GM12878 (cell line): ENCODE data around the gene CCL22.

Experiments used
- BRCA1 ChIP-seq: IDR thresholded peaks from 2 replicates; pipeline ENCODE4 v1.6.1; 2011; ENCODE audit warnings: low read depth, low read length, improper control_type of control experiment
- E2F8 ChIP-seq: fragments of 450-650 bp; IDR thresholded peaks from 2 replicates; pipeline ENCODE4 v1.6.1; 2018; ENCODE audit warnings: mild to moderate bottlenecking, low read depth, moderate library complexity; ENCODE audit not compliant: partially characterized antibody
- EGR1 ChIP-seq, 2 experiments: IDR thresholded peaks; 1 replicate in 1 of 2; 2 replicates in 1 of 2; pipeline ENCODE4 v1.6.1; 2011 to 2012; ENCODE audit warnings: low read depth in 2 of 2, low read length in 2 of 2, borderline replicate concordance in 1 of 2, mild to moderate bottlenecking in 1 of 2, moderate library complexity in 1 of 2
- EP300 ChIP-seq, 2 experiments: fragments of 150-350 bp in 1 of 2; IDR thresholded peaks; 2 replicates each; pipeline ENCODE4 v1.6.1; 2011 to 2012; ENCODE audit warnings: low read depth in 2 of 2, low read length in 2 of 2, borderline replicate concordance in 1 of 2, improper control_type of control experiment in 1 of 2, inconsistent platforms in 1 of 2; ENCODE audit not compliant: control insufficient read depth in 1 of 2
- NFYA ChIP-seq: IDR thresholded peaks from 2 replicates; pipeline ENCODE4 v1.6.1; 2011; ENCODE audit warnings: low read depth, mild to moderate bottlenecking, low read length, improper control_type of control experiment, borderline replicate concordance
- POLR2A ChIP-seq: IDR thresholded peaks from 2 replicates; pipeline ENCODE4 v1.6.1; 2011; ENCODE audit warnings: low read depth, mild to moderate bottlenecking, low read length
- SUZ12 ChIP-seq: fragments of 200-600 bp; sonication (generic); IDR thresholded peaks from one replicate; pipeline ENCODE4 v1.6.1; 2018; ENCODE audit warnings: antibody characterized with exemption, mild to moderate bottlenecking; ENCODE audit not compliant: unreplicated experiment
- USF2 ChIP-seq: IDR thresholded peaks from 2 replicates; pipeline ENCODE4 v1.6.1; 2011; ENCODE audit warnings: low read depth, low read length, improper control_type of control experiment, borderline replicate concordance
- ZNF274 ChIP-seq: IDR thresholded peaks from one replicate; pipeline ENCODE4 v1.8.0; 2011; ENCODE audit not compliant: insufficient read length, insufficient read depth
- ZSCAN29 ChIP-seq: fragments of 450-650 bp; IDR thresholded peaks from 2 replicates; pipeline ENCODE4 v1.6.1; 2017; ENCODE audit warnings: mild to moderate bottlenecking, moderate library complexity
- TF ChIP-seq, protein P1 (sequence below), 3 experiments: IDR thresholded peaks in 2 of 3; conservative IDR thresholded peaks in 1 of 3; 2 replicates each; pipeline ENCODE4 v1.5.1; 2011; ENCODE audit warnings: low read depth in 3 of 3, low read length in 3 of 3, mild to moderate bottlenecking in 3 of 3, control low read depth in 2 of 3, moderate library complexity in 2 of 3, inconsistent platforms in 1 of 3, mixed read lengths in 1 of 3; ENCODE audit not compliant: control insufficient read depth in 2 of 3, insufficient read depth in 1 of 3; ENCODE audit errors: extremely low read depth in 1 of 3
- TF ChIP-seq, protein P2 (sequence below): IDR thresholded peaks from 2 replicates; pipeline ENCODE4 v1.6.1; 2011; ENCODE audit warnings: low read depth, mild to moderate bottlenecking, low read length, moderate library complexity, borderline replicate concordance; ENCODE audit errors: extremely low read depth

DNA sequence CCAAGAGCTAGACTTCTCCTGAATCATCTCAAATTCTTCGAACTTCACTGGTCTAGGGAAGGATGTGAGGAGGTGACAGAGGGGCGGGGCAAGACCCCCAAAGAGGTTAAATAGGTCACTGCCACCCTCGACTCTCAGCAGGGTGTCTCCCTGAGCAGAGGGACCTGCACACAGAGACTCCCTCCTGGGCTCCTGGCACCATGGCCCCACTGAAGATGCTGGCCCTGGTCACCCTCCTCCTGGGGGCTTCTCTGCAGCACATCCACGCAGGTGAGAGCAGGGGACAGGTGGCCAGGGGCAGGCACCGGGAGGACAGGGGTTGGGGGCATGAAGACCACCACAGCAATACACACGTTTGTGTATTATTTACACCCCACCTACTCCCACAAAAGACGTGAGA, 55.1 kb downstream of the CCL22 start:
- TF ChIP-seq E2F8 (no peak), POLR2A (no peak), ZNF274 (no peak), USF2 (no peak), ZSCAN29 (no peak), BRCA1 (no peak), SUZ12 (no peak), NFYA (no peak), EGR1 (IDR thresholded peaks at IDR 0.05; ENCODE audit: borderline replicate concordance in 1 of 2, low read depth in 2 of 2, low read length in 2 of 2) (no peak), EP300 (IDR thresholded peaks at IDR 0.05; ENCODE audit: borderline replicate concordance in 1 of 2, control insufficient read depth in 1 of 2, low read depth in 2 of 2, low read length in 2 of 2) (no peak)
- TF ChIP-seq, protein P1, sequence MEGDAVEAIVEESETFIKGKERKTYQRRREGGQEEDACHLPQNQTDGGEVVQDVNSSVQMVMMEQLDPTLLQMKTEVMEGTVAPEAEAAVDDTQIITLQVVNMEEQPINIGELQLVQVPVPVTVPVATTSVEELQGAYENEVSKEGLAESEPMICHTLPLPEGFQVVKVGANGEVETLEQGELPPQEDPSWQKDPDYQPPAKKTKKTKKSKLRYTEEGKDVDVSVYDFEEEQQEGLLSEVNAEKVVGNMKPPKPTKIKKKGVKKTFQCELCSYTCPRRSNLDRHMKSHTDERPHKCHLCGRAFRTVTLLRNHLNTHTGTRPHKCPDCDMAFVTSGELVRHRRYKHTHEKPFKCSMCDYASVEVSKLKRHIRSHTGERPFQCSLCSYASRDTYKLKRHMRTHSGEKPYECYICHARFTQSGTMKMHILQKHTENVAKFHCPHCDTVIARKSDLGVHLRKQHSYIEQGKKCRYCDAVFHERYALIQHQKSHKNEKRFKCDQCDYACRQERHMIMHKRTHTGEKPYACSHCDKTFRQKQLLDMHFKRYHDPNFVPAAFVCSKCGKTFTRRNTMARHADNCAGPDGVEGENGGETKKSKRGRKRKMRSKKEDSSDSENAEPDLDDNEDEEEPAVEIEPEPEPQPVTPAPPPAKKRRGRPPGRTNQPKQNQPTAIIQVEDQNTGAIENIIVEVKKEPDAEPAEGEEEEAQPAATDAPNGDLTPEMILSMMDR (IDR thresholded peaks at IDR 0.05 in 2 of 3, conservative IDR thresholded peaks at IDR 0.05 in 1 of 3; ENCODE audit: control insufficient read depth in 2 of 3, extremely low read depth in 1 of 3, insufficient read depth in 1 of 3, low read depth in 3 of 3, low read length in 3 of 3): no peak
- TF ChIP-seq, protein P2, sequence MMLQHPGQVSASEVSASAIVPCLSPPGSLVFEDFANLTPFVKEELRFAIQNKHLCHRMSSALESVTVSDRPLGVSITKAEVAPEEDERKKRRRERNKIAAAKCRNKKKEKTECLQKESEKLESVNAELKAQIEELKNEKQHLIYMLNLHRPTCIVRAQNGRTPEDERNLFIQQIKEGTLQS: no peak
